Lung (tissue), 12 donors: ENCODE results near the gene TRABD. TPM values are rescaled to one million over a fixed set of nuclear protein-coding genes. Genes with fewer than 3 reads are reported as not detected.

Experiments used
- ATAC-seq: fragments of 200-7000 bp; cut with Tn5 transposase; one replicate; pipeline ENCODE4 v1.9.1; 2020; ENCODE audit warnings: moderate number of reproducible peaks; ENCODE audit not compliant: insufficient read depth, low FRiP score
- DNase-seq, 3 donors: peaks; one replicate each; pipeline ENCODE4 v3.0.0-alpha.2; 2013 to 2017
- H3K27ac ChIP-seq, 2 donors: one replicate each; pipeline ENCODE4 v1.5.1; 2013; ENCODE audit warnings: mild to moderate bottlenecking in 2 of 2, moderate library complexity in 2 of 2, control low read depth in 1 of 2, inconsistent platforms in 1 of 2, low read depth in 1 of 2, low read length in 1 of 2
- H3K27me3 ChIP-seq, 3 donors: one replicate each; pipeline ENCODE4 v1.5.1; 2013; ENCODE audit warnings: low read length in 2 of 3; ENCODE audit not compliant: control insufficient read depth in 3 of 3, insufficient read depth in 3 of 3
- H3K36me3 ChIP-seq, 4 donors: one replicate each; pipeline ENCODE4 v1.5.1; 2013; ENCODE audit warnings: low read length in 4 of 4, mild to moderate bottlenecking in 1 of 4, moderate library complexity in 1 of 4; ENCODE audit not compliant: control insufficient read depth in 4 of 4, insufficient read depth in 4 of 4
- H3K4me1 ChIP-seq, 5 donors: one replicate each; pipeline ENCODE4 v1.5.1; 2013; ENCODE audit warnings: low read length in 5 of 5, mild to moderate bottlenecking in 2 of 5, moderate library complexity in 1 of 5; ENCODE audit not compliant: control insufficient read depth in 5 of 5, insufficient read depth in 5 of 5
- H3K4me3 ChIP-seq: one replicate; pipeline ENCODE4 v1.5.1; 2013; ENCODE audit warnings: mild to moderate bottlenecking, control low read depth, moderate library complexity
- H3K9ac ChIP-seq, 2 donors: one replicate each; pipeline ENCODE4 v1.5.1; 2013; ENCODE audit warnings: low read length in 2 of 2, control low read depth in 1 of 2; ENCODE audit not compliant: insufficient read depth in 1 of 2
- H3K9me3 ChIP-seq, 4 donors: one replicate each; pipeline ENCODE4 v1.5.1; 2013; ENCODE audit warnings: low read length in 3 of 4, mild to moderate bottlenecking in 1 of 4, moderate library complexity in 1 of 4; ENCODE audit not compliant: control insufficient read depth in 4 of 4, insufficient read depth in 3 of 4
- CTCF ChIP-seq: IDR thresholded peaks from 2 replicates; pipeline ENCODE4 v1.5.1; 2012; ENCODE audit warnings: mild to moderate bottlenecking; ENCODE audit errors: control extremely low read depth, extremely low read depth
- WGBS, 2 donors: extraction: QIAGEN DNeasy Blood & Tissue Kit; methylation state at CpG; one replicate each; pipeline ENCODE4 v1.1.7; 2013; 5-methylcytosine and 5-hydroxymethylcytosine counted together
- polyA plus RNA-seq, 2 donors: library from polyadenylated mRNA; stranded (reverse); fragments of 200-250 nt; gene quantifications; one replicate each; pipeline ENCODE4 v1.2.1, GENCODE V29; 2013
- total RNA-seq, 2 donors: library from RNA; depleted of rRNA in 1 of 2; stranded (reverse); fragments of >200 nt in 1 of 2; gene quantifications; one replicate each; pipeline ENCODE4 v1.2.1, GENCODE V29; 2014 to 2021
- donor health status: control.
- donor health status: control.
- donor health status: Bipolar disorder and iron deficiency.
- donor health status: healthy.
- donor health status: DM: yes; HTN: yes; CAD: no.

TRABD gene
- total and polyA plus RNA-seq, 4 donors: 16.2 to 72.7 (median 62.2) TPM

- Histone ChIP-seq H3K27ac (no peak overlapping the region), H3K36me3 (peaks cover 15 to 88% (median 36%) of the 10 kb centered on the region in 4 donors), H3K9me3 (no peaks in the 10 kb centered on the region), H3K4me3 (no peak overlapping the region), H3K4me1 (peaks cover 0 to 3% (median 0%) of the 10 kb centered on the region in 5 donors), H3K9ac (no peak overlapping the region), H3K27me3 (no peaks in the 10 kb centered on the region)
- DNase-seq (no peak), ATAC-seq (no peak)
- TF ChIP-seq CTCF: no peak
- WGBS, 2 donors: 96 to 97% methylated on average over 45 of the region's 45 CpGs
These were observed 35.1 kb downstream of the TRABD start for GRCh38 chr22:50220603-50221409.

GRCh38 chr22:50221410-50222300 lies 35.9 kb downstream of the TRABD start:
- 94 to 95% methylated on average over 17 to 19 of the region's 19 CpGs for WGBS, 2 donors
- Histone ChIP-seq H3K9ac (no peak overlapping the region), H3K27ac (no peak overlapping the region), H3K4me3 (no peak overlapping the region), H3K27me3 (no peaks in the 10 kb centered on the region), H3K36me3 (peaks cover 15 to 88% (median 35%) of the 10 kb centered on the region in 4 donors), H3K4me1 (peaks cover 0 to 3% (median 0%) of the 10 kb centered on the region in 5 donors), H3K9me3 (no peaks in the 10 kb centered on the region)
- ATAC-seq (no peak), DNase-seq (no peak)
- TF ChIP-seq CTCF: no peak

- Histone ChIP-seq H3K27me3 (no peaks in the 10 kb centered on the region), H3K9ac (no peak overlapping the region), H3K36me3 (peaks cover 11 to 88% (median 34%) of the 10 kb centered on the region in 4 donors), H3K4me1 (peaks cover 0 to 3% (median 0%) of the 10 kb centered on the region in 5 donors), H3K4me3 (no peak overlapping the region), H3K9me3 (no peaks in the 10 kb centered on the region), H3K27ac (no peak overlapping the region)
- DNase-seq (no peak), ATAC-seq (no peak)
- no peak for TF ChIP-seq CTCF
- 92 to 93% methylated on average over 8 of the region's 8 CpGs for WGBS, 2 donors
These were observed 36.8 kb downstream of the TRABD start for GRCh38 chr22:50222508-50222907.
